Mesenchymal stem cell (in vitro differentiated cells and primary cell): ENCODE data around the gene CDH24. TPM values are rescaled to one million over a fixed set of nuclear protein-coding genes. Genes with fewer than 3 reads are reported as not detected.

Source experiments
- DNase-seq: peaks from one replicate; pipeline ENCODE4 v3.0.0-alpha.2; 2013
- H2AFZ ChIP-seq: one replicate; pipeline ENCODE4 v1.6.1; 2013; ENCODE audit warnings: low read depth, mild to moderate bottlenecking, control low read depth, inconsistent platforms, low read length, moderate library complexity
- H2AK5ac ChIP-seq: 2 replicates; pipeline ENCODE4 v1.6.1; 2013; ENCODE audit warnings: low read length, moderate library complexity, mild to moderate bottlenecking, inconsistent platforms; ENCODE audit not compliant: severe bottlenecking
- H2BK120ac ChIP-seq: one replicate; pipeline ENCODE4 v1.6.1; 2013; ENCODE audit warnings: low read depth, mild to moderate bottlenecking, inconsistent platforms, low read length, moderate library complexity
- H2BK12ac ChIP-seq, 2 experiments: one replicate each; pipeline ENCODE4 v1.6.1; 2013; ENCODE audit warnings: inconsistent platforms in 2 of 2, low read length in 2 of 2, mild to moderate bottlenecking in 2 of 2, moderate library complexity in 2 of 2, control low read depth in 1 of 2
- H2BK15ac ChIP-seq: one replicate; pipeline ENCODE4 v1.6.1; 2013; ENCODE audit warnings: mild to moderate bottlenecking, low read depth, inconsistent platforms; ENCODE audit not compliant: poor library complexity, severe bottlenecking
- H2BK5ac ChIP-seq: 2 replicates; pipeline ENCODE4 v1.6.1; 2013; ENCODE audit warnings: low read depth, mild to moderate bottlenecking, low read length, control low read depth, inconsistent platforms; ENCODE audit not compliant: poor library complexity, severe bottlenecking
- H3K14ac ChIP-seq, 2 experiments: one replicate each; pipeline ENCODE4 v1.6.1; 2013; ENCODE audit warnings: inconsistent platforms in 2 of 2, low read length in 2 of 2, control low read depth in 1 of 2, mild to moderate bottlenecking in 1 of 2, moderate library complexity in 1 of 2
- H3K18ac ChIP-seq, 2 experiments: one replicate each; pipeline ENCODE4 v1.6.1; 2013; ENCODE audit warnings: inconsistent platforms in 2 of 2, low read length in 2 of 2, control low read depth in 1 of 2, low read depth in 1 of 2, mild to moderate bottlenecking in 1 of 2
- H3K23ac ChIP-seq, 2 experiments: one replicate each; pipeline ENCODE4 v1.6.1; 2013; ENCODE audit warnings: inconsistent platforms in 2 of 2, low read length in 2 of 2, mild to moderate bottlenecking in 2 of 2, moderate library complexity in 2 of 2, control low read depth in 1 of 2
- H3K27ac ChIP-seq: 2 replicates; pipeline ENCODE4 v1.5.1; 2013; ENCODE audit warnings: mild to moderate bottlenecking, moderate library complexity, low read length, control low read depth, inconsistent platforms; ENCODE audit not compliant: poor library complexity, severe bottlenecking
- H3K27me3 ChIP-seq, 2 experiments: 2 replicates each; pipeline versions ENCODE4 v1.6.1 to v1.7.0; 2013; ENCODE audit warnings: low read length in 2 of 2, mild to moderate bottlenecking in 2 of 2, moderate library complexity in 2 of 2, control low read depth in 1 of 2, inconsistent platforms in 1 of 2; ENCODE audit not compliant: control insufficient read depth in 1 of 2, insufficient read depth in 1 of 2
- H3K36me3 ChIP-seq, 2 experiments: 2 replicates each; pipeline versions ENCODE4 v1.6.1 to v1.7.0; 2013; ENCODE audit warnings: low read length in 2 of 2, control low read depth in 1 of 2, inconsistent platforms in 1 of 2, low read depth in 1 of 2, mild to moderate bottlenecking in 1 of 2; ENCODE audit not compliant: insufficient read depth in 2 of 2, control insufficient read depth in 1 of 2
- H3K4ac ChIP-seq, 2 experiments: one replicate each; pipeline ENCODE4 v1.6.1; 2013; ENCODE audit warnings: inconsistent platforms in 2 of 2, low read length in 2 of 2, mild to moderate bottlenecking in 2 of 2, moderate library complexity in 2 of 2, control low read depth in 1 of 2, low read depth in 1 of 2
- H3K4me1 ChIP-seq: 2 replicates; pipeline ENCODE4 v1.6.1; 2013; ENCODE audit warnings: low read depth, low read length, control low read depth; ENCODE audit not compliant: control insufficient read depth, insufficient read depth
- H3K4me2 ChIP-seq: 2 replicates; pipeline ENCODE4 v1.6.1; 2013; ENCODE audit warnings: low read length, mild to moderate bottlenecking, inconsistent platforms; ENCODE audit not compliant: poor library complexity, severe bottlenecking
- H3K4me3 ChIP-seq, 2 experiments: 2 replicates each; pipeline versions ENCODE4 v1.5.1 to v1.7.0; 2013; ENCODE audit warnings: low read length in 2 of 2, mild to moderate bottlenecking in 2 of 2, control low read depth in 1 of 2, low read depth in 1 of 2; ENCODE audit not compliant: insufficient read depth in 1 of 2
- H3K79me1 ChIP-seq: replicated peaks from 2 replicates; pipeline ENCODE4 v1.6.1; 2013; ENCODE audit warnings: mild to moderate bottlenecking, control low read depth, low read length, inconsistent platforms; ENCODE audit not compliant: poor library complexity, severe bottlenecking
- H3K9ac ChIP-seq: 2 replicates; pipeline ENCODE4 v1.7.0; 2013; ENCODE audit warnings: mild to moderate bottlenecking, low read length, moderate library complexity
- H3K9me3 ChIP-seq: 2 replicates; pipeline ENCODE4 v1.7.0; 2013; ENCODE audit warnings: mild to moderate bottlenecking, low read length; ENCODE audit not compliant: control insufficient read depth
- H4K8ac ChIP-seq: one replicate; pipeline ENCODE4 v1.6.1; 2013; ENCODE audit warnings: inconsistent platforms, mild to moderate bottlenecking, low read length, moderate library complexity
- H4K91ac ChIP-seq: one replicate; pipeline ENCODE4 v1.6.1; 2013; ENCODE audit warnings: mild to moderate bottlenecking, low read length, inconsistent platforms
- WGBS: methylation state at CpG from one replicate; pipeline ENCODE4 v1.1.7; 2013; ENCODE audit warnings: mixed read lengths; 5-methylcytosine and 5-hydroxymethylcytosine counted together
- polyA plus RNA-seq, 2 experiments: library from polyadenylated mRNA; stranded (reverse); fragments of 200-250 nt; gene quantifications; one replicate each; pipeline ENCODE4 v1.2.3, GENCODE V29; 2013

Gene CDH24
- 5.8 TPM for polyA plus RNA-seq (2013, experiment 1 of 2)
- 5.0 TPM for polyA plus RNA-seq (2013, experiment 2 of 2)

GRCh38 chr14:23056956-23057756 lies at the start of gene CDH24:
Gene CDH24 (minus strand): TSS chr14:23057520. CDS start chr14:23055733, 1,787 bp downstream.
- H3K4me2 ChIP-seq: peak within 1 kb of the TSS; percentile 91
- H3K4me1 ChIP-seq: peaks cover 36% of the 10 kb centered on the region
- no peak within 1 kb of the TSS for H2BK120ac ChIP-seq
- H3K23ac ChIP-seq: no peak within 1 kb of the TSS
- peak within 1 kb of the TSS; percentile 39 for H2AFZ ChIP-seq
- H4K8ac ChIP-seq: no peak within 1 kb of the TSS
- H2BK12ac ChIP-seq: no peak within 1 kb of the TSS
- H2BK15ac ChIP-seq: no peak within 1 kb of the TSS
- H3K27ac ChIP-seq: peak within 1 kb of the TSS; percentile 84
- H2BK5ac ChIP-seq: no peak within 1 kb of the TSS
- H3K18ac ChIP-seq: peak within 1 kb of the TSS; percentile 29 to 60
- peaks cover 30 to 50% of the 10 kb centered on the region in 2 experiments for H3K36me3 ChIP-seq
- peak within 1 kb of the TSS; percentile 58 to 59 for H3K4ac ChIP-seq
- WGBS: 2% methylated on average over 36 of the region's 73 CpGs
- no peaks in the 10 kb centered on the region for H3K9me3 ChIP-seq
- H3K4me3 ChIP-seq: peak within 1 kb of the TSS; percentile 63 to 76
- no peak within 1 kb of the TSS for H3K14ac ChIP-seq
- H3K27me3 ChIP-seq: no peaks in the 10 kb centered on the region
- no peak within 1 kb of the TSS for H2AK5ac ChIP-seq
- no peak within 1 kb of the TSS for H4K91ac ChIP-seq
- peak within 1 kb of the TSS; percentile 75 for H3K9ac ChIP-seq
- DNase-seq: peak; percentile 74
- H3K79me1 ChIP-seq: peaks cover 6% of the 10 kb centered on the region

- H2AK5ac ChIP-seq: peak overlapping the region; percentile 31
- no peak overlapping the region for H3K18ac ChIP-seq
- H3K4ac ChIP-seq: no peak overlapping the region
- no peak overlapping the region for H3K14ac ChIP-seq
- no peak overlapping the region for H2BK5ac ChIP-seq
- no peak overlapping the region for H3K23ac ChIP-seq
- peaks cover 3 to 4% of the 10 kb centered on the region in 2 experiments for H3K27me3 ChIP-seq
- H3K27ac ChIP-seq: no peak overlapping the region
- H3K36me3 ChIP-seq: no peaks in the 10 kb centered on the region
- no peak overlapping the region for H2BK15ac ChIP-seq
- H3K79me1 ChIP-seq: peaks cover 2% of the 10 kb centered on the region
- no peak overlapping the region for H4K8ac ChIP-seq
- no peak overlapping the region for H3K4me3 ChIP-seq
- H4K91ac ChIP-seq: no peak overlapping the region
- H3K9ac ChIP-seq: no peak overlapping the region
- no peak overlapping the region for H2BK120ac ChIP-seq
- H3K4me2 ChIP-seq: no peak overlapping the region
- peaks cover 6% of the 10 kb centered on the region for H3K4me1 ChIP-seq
- no peak overlapping the region for H2AFZ ChIP-seq
- no peak for DNase-seq
- no peaks in the 10 kb centered on the region for H3K9me3 ChIP-seq
- H2BK12ac ChIP-seq: no peak overlapping the region
These were observed 49.4 kb upstream of the CDH24 start for GRCh38 chr14:23106747-23107045.

- no peak overlapping the region for H3K14ac ChIP-seq
- no peak overlapping the region for H3K27ac ChIP-seq
- peaks cover 8% of the 10 kb centered on the region for H3K79me1 ChIP-seq
- H2BK12ac ChIP-seq: no peak overlapping the region
- H3K18ac ChIP-seq: no peak overlapping the region
- WGBS: 95% methylated on average over 2 of the region's 4 CpGs
- no peak overlapping the region for H4K8ac ChIP-seq
- H3K9me3 ChIP-seq: no peaks in the 10 kb centered on the region
- H2AK5ac ChIP-seq: no peak overlapping the region
- H4K91ac ChIP-seq: no peak overlapping the region
- H3K4me3 ChIP-seq: no peak overlapping the region
- H2AFZ ChIP-seq: no peak overlapping the region
- no peak overlapping the region for H3K4ac ChIP-seq
- no peak overlapping the region for H3K23ac ChIP-seq
- H3K36me3 ChIP-seq: peaks cover 0 to 4% of the 10 kb centered on the region in 2 experiments
- DNase-seq: no peak
- H3K9ac ChIP-seq: peak overlapping the region; percentile 60
- H3K4me2 ChIP-seq: no peak overlapping the region
- no peak overlapping the region for H2BK120ac ChIP-seq
- no peak overlapping the region for H2BK5ac ChIP-seq
- H2BK15ac ChIP-seq: no peak overlapping the region
- peaks cover 6% of the 10 kb centered on the region for H3K4me1 ChIP-seq
- H3K27me3 ChIP-seq: peaks cover 0 to 3% of the 10 kb centered on the region in 2 experiments
These were observed 48.1 kb upstream of the CDH24 start for GRCh38 chr14:23105348-23105824.

GRCh38 chr14:23104591-23105347 lies 47.4 kb upstream of the CDH24 start, which contains the start of gene CIROP:
Gene CIROP (minus strand): TSS chr14:23104989. CDS start chr14:23104920, 69 bp downstream.
- Histone ChIP-seq H3K14ac (peak within 1 kb of the TSS in 1 of 2 experiments; percentile 31), H3K79me1 (peaks cover 8% of the 10 kb centered on the region), H4K8ac (no peak within 1 kb of the TSS), H4K91ac (no peak within 1 kb of the TSS), H2BK12ac (no peak within 1 kb of the TSS), H3K4me2 (no peak within 1 kb of the TSS), H2BK120ac (no peak within 1 kb of the TSS), H3K27ac (no peak within 1 kb of the TSS), H2BK5ac (no peak within 1 kb of the TSS), H3K9me3 (no peaks in the 10 kb centered on the region), H3K23ac (no peak within 1 kb of the TSS), H2BK15ac (no peak within 1 kb of the TSS), H2AK5ac (no peak within 1 kb of the TSS), H3K4me3 (peak within 1 kb of the TSS in 1 of 2 experiments; percentile 8), H3K4ac (no peak within 1 kb of the TSS), H3K36me3 (peaks cover 2 to 4% of the 10 kb centered on the region in 2 experiments), H3K18ac (no peak within 1 kb of the TSS), H2AFZ (peak within 1 kb of the TSS; percentile 2), H3K9ac (peak within 1 kb of the TSS; percentile 60), H3K27me3 (no peaks in the 10 kb centered on the region), H3K4me1 (peaks cover 7% of the 10 kb centered on the region)
- no peak for DNase-seq
- 58% methylated on average over 8 of the region's 11 CpGs for WGBS
